Thoracic aorta (tissue), 2 donors: ENCODE results near the gene NAP1L1. TPM values are rescaled to one million over a fixed set of nuclear protein-coding genes. Genes with fewer than 3 reads are reported as not detected.

Experiments used
- ATAC-seq: fragments of 150-250 bp; one replicate; pipeline ENCODE4 v1.8.0; 2017; ENCODE audit warnings: low read depth; ENCODE audit not compliant: insufficient number of reproducible peaks, low FRiP score
- DNase-seq: peaks from one replicate; pipeline ENCODE4 v3.0.0-alpha.2; 2020; ENCODE audit warnings: low spot score
- H3K27ac ChIP-seq, 2 donors: fragments of 200-600 bp; sonication (generic); 1 replicate in 1 of 2; 2 replicates in 1 of 2; pipeline ENCODE4 v1.5.1; 2016; ENCODE audit warnings: mild to moderate bottlenecking in 2 of 2, moderate library complexity in 2 of 2
- H3K27me3 ChIP-seq: fragments of 200-600 bp; sonication (generic); replicated peaks from 2 replicates; pipeline ENCODE4 v1.6.0; 2016; ENCODE audit warnings: mild to moderate bottlenecking; ENCODE audit not compliant: insufficient read depth
- H3K36me3 ChIP-seq: fragments of 200-600 bp; sonication (generic); one replicate; pipeline ENCODE4 v1.5.1; 2016
- H3K4me1 ChIP-seq, 2 donors: fragments of 200-600 bp; sonication (generic); 1 replicate in 1 of 2; 2 replicates in 1 of 2; pipeline versions ENCODE4 v1.5.1 to v1.6.0; 2016; ENCODE audit warnings: low read depth in 2 of 2, mild to moderate bottlenecking in 1 of 2; ENCODE audit not compliant: control insufficient read depth in 1 of 2
- H3K4me3 ChIP-seq: fragments of 200-600 bp; sonication (generic); 2 replicates; pipeline ENCODE4 v1.5.1; 2016; ENCODE audit warnings: mild to moderate bottlenecking
- H3K9me3 ChIP-seq: fragments of 200-600 bp; sonication (generic); 2 replicates; pipeline ENCODE4 v1.5.1; 2016
- total RNA-seq, 2 donors: library from RNA; depleted of rRNA; stranded (reverse); fragments of >200 nt; gene quantifications; one replicate each; pipeline versions ENCODE4 v1.1.0 to v1.2.3, GENCODE V29; 2016
- TF ChIP-seq, protein P1 (sequence below): fragments of 200-600 bp; sonication (generic); IDR thresholded peaks from one replicate; pipeline ENCODE4 v1.5.1; 2019; ENCODE audit warnings: antibody characterized with exemption

NAP1L1 gene
- total RNA-seq, 2 donors from 2014 or later = 178 to 316 TPM

- peak overlapping the region in 1 of 2 donors; percentile 98 for H3K27ac ChIP-seq
- peaks cover 13 to 24% of the 10 kb centered on the region in 2 donors for H3K4me1 ChIP-seq
- no peaks in the 10 kb centered on the region for H3K9me3 ChIP-seq
- no peaks in the 10 kb centered on the region for H3K27me3 ChIP-seq
- H3K36me3 ChIP-seq = no peaks in the 10 kb centered on the region
- DNase-seq (no peak), ATAC-seq (no peak)
- peak overlapping the region; percentile 95 for H3K4me3 ChIP-seq
- TF ChIP-seq, protein P1, sequence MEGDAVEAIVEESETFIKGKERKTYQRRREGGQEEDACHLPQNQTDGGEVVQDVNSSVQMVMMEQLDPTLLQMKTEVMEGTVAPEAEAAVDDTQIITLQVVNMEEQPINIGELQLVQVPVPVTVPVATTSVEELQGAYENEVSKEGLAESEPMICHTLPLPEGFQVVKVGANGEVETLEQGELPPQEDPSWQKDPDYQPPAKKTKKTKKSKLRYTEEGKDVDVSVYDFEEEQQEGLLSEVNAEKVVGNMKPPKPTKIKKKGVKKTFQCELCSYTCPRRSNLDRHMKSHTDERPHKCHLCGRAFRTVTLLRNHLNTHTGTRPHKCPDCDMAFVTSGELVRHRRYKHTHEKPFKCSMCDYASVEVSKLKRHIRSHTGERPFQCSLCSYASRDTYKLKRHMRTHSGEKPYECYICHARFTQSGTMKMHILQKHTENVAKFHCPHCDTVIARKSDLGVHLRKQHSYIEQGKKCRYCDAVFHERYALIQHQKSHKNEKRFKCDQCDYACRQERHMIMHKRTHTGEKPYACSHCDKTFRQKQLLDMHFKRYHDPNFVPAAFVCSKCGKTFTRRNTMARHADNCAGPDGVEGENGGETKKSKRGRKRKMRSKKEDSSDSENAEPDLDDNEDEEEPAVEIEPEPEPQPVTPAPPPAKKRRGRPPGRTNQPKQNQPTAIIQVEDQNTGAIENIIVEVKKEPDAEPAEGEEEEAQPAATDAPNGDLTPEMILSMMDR = no peak
Measured at GRCh38 chr12:76033081-76034011, 51.1 kb downstream of the NAP1L1 start.

- H3K4me3 ChIP-seq = peak overlapping the region; percentile 95
- no peaks in the 10 kb centered on the region for H3K27me3 ChIP-seq
- ATAC-seq (peak; percentile 20), DNase-seq (no peak)
- H3K4me1 ChIP-seq = peaks cover 13 to 30% of the 10 kb centered on the region in 2 donors
- H3K9me3 ChIP-seq = no peaks in the 10 kb centered on the region
- H3K27ac ChIP-seq = peak overlapping the region; percentile 95 to 98
- TF ChIP-seq, protein P1 = no peak
- H3K36me3 ChIP-seq = no peaks in the 10 kb centered on the region
Measured at GRCh38 chr12:76032043-76032981, 52.2 kb downstream of the NAP1L1 start.

- peak within 1 kb of the TSS; percentile 95 for H3K4me3 ChIP-seq
- H3K4me1 ChIP-seq = peaks cover 13 to 31% of the 10 kb centered on the region in 2 donors
- TF ChIP-seq, protein P1 = peak; percentile 68
- DNase-seq (peak; percentile 79), ATAC-seq (peak; percentile 71)
- no peaks in the 10 kb centered on the region for H3K9me3 ChIP-seq
- H3K27me3 ChIP-seq = no peaks in the 10 kb centered on the region
- H3K36me3 ChIP-seq = no peaks in the 10 kb centered on the region
- peak within 1 kb of the TSS; percentile 95 to 98 for H3K27ac ChIP-seq
Measured at GRCh38 chr12:76031414-76032042, 53.0 kb downstream of the NAP1L1 start, which contains the start of gene PHLDA1. Gene PHLDA1, minus strand, starts transcription at chr12:76031776.

DNA sequence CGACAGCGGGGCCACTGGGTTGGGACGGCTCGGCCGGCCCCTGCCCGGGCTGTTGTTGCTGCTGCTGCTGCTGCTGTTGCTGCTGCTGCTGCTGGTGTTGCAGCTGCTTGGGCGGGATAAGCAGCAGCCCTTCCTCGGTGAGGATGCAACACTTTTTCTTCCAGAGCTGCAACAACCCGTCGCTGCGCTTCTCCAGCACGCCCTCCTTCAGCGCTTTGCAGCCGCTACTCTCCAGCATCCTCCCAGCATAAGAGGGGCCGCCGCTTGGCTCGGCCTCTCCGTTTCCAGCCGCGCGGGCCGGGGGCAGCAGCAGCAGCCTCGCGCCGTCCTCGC, 53.4 kb downstream of the NAP1L1 start:
- Histone ChIP-seq H3K27me3 (no peaks in the 10 kb centered on the region), H3K9me3 (no peaks in the 10 kb centered on the region), H3K27ac (peak overlapping the region; percentile 95 to 98), H3K36me3 (no peaks in the 10 kb centered on the region), H3K4me1 (peaks cover 13 to 31% of the 10 kb centered on the region in 2 donors), H3K4me3 (peak overlapping the region; percentile 95)
- ATAC-seq = no peak
- no peak for DNase-seq
- TF ChIP-seq, protein P1 = no peak
